Kidney capillary endothelial cell (primary cell): ENCODE measurements around the gene TUG1.

ENCODE experiments used
- DNase-seq: peaks from one replicate; pipeline ENCODE4 v3.0.0-alpha.2; 2018; ENCODE audit warnings: low spot score

Gene TUG1

DNA sequence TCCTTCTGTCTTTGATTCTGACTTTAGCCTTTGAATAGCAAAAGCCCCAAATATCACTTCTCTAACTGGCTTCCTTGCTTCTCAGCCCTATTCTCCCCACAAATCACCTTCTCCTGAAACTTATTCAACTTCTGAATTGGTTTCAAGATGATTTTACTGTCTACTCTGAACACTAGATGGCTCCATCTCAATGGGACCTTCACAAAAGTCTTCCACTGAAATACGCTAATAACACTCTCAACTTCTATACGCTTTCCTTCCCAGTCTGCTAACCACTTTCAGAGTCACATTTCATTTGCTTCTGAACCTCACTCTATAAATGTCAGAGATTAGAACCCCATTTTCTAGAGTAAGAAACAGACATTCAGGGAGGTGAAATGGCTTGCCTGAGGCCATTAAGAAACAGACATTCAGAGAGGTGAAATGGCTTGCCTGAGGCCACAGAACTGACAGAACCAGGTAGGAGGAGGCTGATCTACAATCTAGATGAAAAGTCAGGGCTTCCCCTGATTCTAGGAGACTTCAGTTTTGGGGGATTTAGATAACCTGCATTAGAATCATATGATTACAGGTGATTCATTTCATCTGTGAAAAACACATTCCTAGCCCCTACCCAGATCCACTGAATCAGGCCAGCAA lies 21.1 kb upstream of the TUG1 start:
- peak; percentile 62 for DNase-seq

DNA sequence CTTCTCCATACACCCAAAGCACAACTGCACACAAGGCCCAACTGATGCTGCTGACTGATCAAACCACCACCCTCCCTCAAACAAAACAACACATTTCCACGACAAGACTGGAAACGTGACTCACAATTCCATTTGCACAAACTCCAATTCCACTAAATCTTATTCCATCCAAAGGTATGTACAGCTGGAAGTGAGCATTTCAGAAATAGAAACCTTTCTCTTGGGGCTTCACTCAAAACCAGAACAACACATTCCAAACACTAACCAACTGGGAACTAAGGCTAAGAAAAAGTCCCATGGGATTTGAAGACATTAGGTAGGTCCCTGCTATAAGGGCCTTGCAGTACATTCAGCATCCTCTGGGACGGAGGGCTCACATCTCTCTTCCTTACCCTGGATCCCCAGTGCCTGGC lies 20.1 kb upstream of the TUG1 start:
- DNase-seq: peak; percentile 10

DNA sequence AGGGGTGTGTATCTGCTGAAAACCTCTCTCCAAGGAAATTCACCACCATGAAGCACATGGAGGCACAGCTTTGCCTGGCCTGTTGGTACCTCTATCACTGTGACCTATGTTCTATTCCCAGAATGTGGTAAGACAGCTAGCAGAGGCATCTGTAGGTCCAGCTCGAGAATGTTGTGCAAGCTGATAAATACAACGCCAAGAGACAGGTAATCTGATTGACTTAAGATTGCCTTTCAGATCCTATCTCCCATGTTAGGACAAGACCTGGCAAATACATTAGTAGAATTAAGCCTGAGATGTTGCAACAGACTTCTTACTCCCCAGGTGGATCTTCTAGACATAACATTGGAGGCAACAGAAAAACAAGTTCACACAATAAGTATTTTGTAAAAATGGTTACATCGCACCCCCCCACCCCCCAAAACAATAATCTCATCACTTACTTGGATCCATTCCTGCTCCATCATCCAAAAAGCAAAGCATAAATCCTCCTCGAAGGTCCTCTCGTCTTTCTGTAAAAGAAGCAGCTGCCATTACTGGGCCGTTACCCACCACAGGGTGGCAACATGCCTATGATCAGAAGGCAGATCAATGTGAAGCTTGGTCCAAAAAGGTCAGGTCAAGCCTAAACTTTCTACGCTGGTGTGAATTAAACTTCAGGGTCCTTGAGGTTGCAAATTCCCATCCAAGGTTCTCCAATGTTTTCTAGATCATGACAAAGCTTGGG lies 19.0 kb upstream of the TUG1 start:
- DNase-seq: no peak

DNA sequence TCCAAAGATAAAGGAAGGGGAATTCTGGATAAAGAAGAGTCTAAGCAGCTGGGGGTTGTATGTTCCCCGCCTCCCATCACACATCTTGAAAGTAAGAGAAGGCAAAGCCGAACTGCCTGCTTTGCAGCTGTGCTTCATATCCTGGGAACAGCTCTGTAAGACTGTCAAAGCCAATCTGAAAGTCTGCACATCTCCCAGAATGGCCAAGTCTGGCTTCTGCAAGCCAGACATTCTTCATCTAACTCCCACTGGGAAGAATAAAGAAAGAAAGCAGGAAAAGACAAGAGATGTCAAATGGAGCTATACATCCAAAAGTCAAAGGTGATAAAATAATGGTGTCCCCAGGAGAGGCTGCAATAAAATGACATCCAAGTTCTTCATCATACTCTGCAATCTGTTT lies 15.9 kb upstream of the TUG1 start:
- no peak for DNase-seq

DNA sequence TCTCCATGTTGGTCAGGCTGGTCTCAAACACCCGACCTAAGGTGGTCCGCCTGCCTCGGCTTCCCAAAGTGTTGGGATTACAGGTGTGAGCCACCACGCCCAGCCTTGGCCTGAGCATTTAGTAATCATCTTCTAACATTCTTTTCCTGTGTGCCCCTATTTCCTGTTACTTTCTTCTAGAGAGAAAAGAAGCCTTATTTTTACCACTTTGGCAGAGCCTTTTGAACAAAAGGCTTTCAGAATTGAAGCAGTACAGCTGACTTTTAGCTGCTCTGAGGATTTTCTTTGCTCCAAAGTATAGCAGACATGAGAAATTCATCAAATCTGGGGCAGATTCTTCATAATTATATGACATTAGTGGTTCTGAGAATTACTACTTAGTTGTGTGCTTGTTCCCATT lies 13.9 kb upstream of the TUG1 start:
- no peak for DNase-seq

DNA sequence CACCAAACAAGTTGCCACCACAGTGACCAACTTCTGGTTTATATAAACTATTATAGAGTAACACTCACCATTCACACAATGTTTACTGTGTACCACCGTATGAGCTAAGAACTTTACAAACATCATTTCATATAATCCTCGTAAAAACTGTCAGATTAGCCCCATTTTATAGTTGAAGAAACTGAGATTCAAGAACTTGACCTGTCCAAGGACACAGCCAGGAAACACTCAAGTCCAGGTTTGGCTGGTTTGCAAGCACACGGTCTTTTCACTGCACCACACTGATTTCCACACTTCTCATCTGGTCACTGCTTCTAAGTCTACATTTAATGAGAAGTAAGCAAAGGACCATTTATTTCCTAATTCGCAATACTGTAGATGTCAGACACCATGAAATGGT lies 4.2 kb upstream of the TUG1 start:
- DNase-seq: no peak

DNA sequence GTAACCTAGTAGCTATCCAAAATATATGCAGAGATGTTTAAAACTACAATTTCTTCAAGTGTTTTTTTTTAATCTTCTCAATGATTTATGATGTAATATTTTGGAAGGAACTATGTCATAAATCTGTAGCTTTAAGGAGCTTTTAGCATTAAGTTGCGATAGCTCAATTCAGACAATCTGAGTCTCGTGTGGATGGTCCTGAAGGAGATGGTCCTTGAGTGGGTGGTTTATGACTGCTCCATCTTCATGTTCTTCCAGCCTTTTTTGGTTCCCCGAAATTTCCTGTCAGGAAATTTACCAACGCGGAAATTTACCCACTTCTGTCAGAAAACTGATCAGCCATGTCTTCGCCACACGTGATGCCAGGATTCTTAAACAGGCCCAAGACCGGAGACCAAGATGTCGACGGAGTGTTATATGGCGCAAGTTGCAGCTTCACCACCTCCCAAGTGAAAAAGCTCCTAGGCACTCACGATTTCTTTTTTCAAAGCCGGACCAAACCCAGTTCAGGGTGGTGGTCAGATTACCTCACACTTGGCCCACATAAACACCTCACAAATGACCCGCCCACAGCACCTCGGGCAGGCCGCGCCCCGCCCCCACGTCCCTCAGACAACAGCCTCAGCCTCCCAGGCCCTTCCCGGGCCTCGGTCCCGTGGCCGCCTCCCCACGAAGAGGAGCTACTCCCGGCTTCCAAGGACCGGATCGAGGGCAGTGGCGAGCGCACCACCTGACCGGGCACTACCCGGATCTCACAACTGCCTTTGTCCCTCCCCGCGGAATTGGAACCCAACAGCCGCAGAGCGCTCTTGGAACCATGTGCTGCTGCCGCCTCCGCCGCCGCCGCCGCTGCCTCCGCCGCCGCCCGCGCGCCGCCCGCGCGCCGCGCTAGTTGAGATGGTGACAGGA lies 796 bp upstream of the TUG1 start, which contains the start of gene MORC2:
Gene MORC2, minus strand, starts transcription at position 760 of the 909 bp plus-strand sequence. CDS start 885 bp downstream, outside the sequence.
- DNase-seq: no peak

DNA sequence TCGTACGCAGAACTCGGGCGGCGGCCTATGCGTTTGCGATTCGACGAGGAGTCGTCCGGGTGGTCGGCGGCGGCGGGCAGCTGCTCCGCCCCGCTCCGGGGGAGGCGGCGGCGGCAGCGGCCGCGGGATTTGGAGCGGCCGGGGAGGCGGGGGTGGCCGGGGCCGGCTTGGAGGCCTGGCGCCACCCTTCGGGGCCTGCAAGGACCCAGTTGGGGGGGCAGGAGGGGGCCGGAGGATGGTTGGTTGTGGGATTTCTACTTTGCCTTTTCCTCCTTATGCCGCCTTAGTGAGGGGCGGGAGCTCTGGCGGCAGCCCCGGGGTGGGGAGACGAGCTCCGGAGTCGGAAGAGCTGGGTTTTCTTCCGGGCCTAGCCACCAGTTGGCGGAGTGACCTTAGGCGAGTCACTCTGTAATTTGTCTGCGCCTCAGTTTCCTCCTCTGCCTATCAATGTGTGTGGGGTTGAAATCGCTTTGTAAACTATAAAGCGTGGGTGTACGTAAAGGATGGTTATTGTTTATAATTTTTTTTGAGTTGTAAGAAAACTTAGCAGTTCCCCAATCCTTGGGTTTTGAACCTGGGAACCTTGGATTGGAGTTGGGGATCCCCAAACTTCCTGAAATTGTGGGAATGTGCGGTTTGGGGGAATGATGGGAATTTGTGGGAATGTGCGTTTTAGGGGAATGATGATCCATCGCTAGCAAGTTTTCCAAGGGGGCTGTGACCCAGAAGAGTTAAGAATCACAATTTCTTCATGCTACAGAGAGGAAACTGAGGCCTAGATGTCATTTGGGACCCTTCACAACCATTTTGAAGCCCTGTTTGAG lies 679 bp downstream of the TUG1 start:
- peak; percentile 12 for DNase-seq

DNA sequence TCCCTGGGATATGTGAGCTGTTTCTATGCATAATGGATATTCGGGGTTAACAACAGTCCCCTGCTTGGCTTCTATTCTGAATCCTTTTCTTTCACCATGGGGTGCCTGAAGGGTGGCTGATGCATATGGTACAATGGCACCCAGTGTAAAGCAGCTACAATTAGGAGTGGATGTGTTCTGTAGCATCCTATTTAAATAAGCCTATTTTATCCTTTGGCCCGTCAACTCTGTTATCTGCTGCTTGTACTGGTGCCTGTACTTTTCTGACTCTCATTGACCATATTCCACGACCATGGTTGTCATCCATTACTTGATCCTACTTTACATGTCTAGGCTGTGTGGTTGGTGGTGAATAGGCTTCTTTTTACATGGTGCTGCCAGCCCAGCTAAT lies 1.3 kb downstream of the TUG1 start:
- no peak for DNase-seq

DNA sequence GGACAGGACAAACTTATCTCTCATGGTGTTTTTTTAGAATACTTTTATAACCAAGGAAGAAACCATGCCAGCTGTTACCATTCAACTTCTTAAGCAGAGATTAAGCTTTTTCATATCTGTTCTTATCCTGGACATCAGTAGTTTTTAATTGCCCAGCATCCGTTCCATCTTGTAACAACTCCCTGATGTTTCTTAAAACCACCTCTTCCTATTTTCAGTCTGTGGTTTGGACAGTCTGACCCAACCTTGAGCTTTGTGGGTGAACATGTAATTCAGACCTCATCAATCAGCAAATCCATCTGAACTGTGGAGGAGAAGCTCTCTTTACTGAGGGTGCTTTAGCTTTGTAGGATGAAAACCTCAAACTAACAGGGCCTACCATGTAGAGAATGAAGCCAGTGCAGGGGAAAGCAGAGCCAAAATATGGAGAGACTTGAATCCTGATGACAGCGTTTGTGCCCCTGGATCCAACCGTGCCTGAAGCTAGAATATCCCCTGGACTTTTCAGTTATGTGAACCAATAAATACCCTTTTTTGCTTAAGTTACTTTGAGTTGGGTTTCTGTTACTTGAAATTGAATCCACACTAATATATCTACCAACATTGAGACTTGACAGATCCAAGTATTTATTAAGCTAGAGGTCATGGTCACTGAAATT lies 9.4 kb downstream of the TUG1 start:
- DNase-seq: no peak

DNA sequence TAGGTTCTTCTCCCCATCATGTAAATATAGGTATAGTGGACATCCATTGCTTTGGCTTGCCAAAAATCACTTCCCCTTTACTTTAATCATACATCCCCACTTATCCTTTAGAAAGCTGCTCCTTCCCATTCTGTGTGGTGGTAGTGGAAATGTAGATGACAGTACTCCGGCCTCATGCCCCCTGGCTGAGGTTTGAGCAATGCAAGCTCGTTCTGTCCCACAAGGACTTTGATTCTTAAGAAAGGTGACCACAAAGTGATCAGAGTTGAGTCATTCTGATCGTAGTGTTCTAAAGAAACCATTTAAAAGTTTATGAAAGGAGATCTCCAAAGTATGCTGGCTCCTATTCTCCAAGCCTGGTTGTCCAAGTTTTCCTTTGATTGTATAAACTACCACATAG lies 10.9 kb downstream of the TUG1 start:
- no peak for DNase-seq

DNA sequence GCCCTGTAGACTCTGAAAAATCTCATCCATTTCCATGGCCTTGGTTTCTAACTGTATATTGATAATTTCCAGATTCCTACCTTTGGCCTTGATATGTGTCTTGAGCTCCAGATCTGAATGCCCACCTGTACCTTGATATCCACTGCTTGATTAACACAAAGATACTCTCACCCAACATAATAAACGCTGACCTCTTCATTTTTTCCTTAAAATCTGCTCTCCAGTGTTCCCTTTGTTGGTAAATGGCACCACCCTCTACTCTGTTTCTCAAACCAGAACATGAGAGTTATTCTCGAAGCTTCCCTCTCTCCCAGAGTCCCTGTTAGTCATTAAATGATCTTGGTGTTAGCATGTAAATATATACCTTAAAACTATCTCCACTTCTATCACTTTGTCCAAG lies 13.4 kb downstream of the TUG1 start:
- DNase-seq: no peak

DNA sequence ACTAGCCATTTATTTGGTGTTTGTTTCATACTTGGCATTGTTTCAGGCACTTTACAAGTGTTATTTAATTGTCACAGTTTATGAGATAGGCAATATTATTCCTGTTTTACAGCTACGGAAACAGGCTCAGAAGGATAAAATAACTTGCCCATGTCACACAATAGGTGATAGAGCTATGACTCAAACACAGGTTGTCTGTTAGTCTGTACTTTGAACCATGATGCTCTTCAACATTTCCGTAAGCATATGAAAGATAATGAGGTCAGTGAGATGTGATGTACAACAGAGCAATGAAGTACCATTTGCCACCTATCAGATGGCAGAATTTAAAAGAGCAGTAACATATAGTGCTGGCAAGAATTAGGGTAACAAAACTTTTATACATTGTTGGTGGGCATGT lies 15.3 kb downstream of the TUG1 start:
- no peak for DNase-seq

DNA sequence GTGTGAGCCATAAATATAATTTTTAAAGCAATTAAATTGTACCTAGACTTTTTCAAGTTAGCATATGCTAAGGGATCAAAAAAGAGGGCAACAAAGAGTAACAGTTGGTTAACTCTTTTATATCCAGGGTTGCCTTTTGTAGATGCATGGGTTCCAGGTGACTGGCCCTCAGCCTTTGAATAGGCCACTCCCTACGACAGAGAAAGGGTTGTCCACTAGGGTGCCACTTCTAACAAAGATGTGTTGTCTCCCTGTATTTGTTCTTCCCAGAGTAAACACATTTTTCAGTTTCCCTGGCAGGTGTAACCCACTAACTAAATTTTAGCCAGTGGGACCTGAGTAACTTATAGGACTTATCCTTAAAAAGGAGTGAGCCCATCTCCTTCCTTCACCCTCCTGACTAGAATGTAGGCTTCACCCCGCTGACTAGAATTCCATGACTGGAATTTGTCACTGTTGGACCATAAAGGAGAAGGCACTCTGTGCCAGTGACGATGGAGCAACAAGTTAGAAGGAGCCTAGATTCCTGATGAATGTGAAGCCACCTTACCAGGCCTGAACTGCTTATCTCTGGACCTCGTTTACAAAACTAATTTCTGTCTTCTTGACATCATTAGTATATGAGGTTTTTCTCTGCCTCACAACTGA lies 16.6 kb downstream of the TUG1 start:
- no peak for DNase-seq

DNA sequence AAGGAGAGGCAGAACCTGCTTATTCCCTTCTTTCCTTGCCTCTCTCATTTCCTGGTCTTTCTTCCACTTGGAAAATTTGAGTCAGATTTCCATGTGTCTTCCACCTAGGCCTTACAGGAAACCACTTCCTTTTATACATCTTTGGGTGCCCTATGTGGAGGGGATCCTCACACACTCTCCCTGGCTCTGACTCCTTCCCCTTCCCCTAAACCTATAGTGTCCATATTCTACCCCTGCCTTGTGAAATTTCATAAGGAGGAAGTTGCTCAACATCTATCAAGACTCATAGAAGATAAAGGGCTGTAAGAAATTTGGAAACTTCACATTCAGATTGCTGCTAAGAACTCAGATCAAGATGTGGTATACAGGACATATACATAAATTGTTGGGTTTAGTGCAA lies 20.4 kb downstream of the TUG1 start:
- DNase-seq: no peak

DNA sequence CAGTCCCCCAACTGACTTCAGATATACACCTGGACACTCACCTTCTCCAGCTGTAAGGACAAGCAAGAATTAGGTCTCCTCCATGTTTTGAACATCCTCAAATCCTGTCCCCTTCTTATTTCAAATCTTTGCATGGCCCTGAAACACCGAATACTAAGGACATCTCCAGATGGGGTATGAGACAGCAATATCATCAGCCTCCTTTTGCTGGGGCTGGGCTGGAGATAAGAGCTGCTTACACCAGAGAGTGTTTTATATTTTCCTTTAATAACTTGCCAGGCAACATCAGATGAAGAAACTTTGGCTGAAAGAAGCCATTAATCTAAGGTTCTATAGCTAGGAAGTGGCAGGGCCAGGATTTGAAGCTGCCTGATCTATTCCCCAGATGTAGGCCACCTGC lies 21.6 kb downstream of the TUG1 start:
- DNase-seq: no peak

DNA sequence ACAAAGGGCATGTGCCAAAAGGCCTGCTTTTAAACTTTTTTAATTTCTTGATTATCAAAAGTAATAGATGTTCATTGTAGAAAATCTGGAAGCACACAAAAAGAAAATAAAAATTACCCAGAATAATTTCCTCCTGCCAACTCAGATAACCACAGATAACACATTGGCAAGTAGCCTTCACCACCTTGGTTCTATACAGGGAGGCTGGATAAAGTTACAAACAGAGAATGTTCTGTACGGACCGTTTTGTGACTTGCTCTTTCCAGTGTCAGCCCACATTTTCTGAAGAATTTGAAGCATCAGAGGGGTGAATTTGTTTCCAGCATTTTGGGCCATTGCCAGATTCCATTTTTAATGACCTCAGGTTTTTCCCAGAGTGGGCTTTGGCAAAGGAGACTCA lies 23.5 kb downstream of the TUG1 start:
- DNase-seq: no peak

DNA sequence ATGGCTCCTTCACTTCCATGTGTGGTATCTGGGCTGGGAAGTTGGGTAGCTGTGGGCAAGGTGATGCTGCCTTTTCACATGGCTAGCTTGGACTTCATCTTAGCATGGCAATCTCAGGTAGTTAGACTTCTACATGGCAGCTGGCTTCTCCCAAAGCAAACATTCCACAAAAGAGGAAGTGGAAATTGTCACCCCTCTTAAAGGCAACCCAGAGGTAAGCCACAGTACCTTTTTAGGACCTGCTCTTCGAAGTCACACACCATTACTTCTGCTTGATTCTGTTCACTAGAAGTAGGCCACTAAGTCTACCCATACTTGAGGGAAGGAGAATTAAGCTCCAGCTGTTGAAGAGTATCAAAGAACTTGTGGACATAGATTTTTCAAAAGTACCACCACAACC lies 25.9 kb downstream of the TUG1 start:
- DNase-seq: no peak

DNA sequence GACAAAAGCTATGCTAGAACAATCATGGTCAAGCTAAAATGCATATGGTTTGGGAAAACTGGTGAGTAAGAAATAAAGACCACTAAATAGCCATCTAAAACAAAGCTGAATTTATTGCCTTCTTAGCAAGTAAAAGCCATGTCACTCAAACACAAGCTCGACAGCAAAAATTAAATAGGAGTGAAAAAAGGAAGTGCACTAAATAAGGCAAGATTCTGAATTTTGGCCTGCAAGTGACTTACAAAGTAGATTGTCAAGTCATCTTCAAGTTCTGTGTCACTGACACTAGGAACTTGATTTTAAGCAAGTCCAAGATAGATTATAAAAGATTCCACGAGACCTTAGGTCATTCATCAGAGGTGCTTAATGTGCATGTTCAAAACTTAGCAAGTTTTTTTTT lies 27.4 kb downstream of the TUG1 start:
- DNase-seq: peak; percentile 2

DNA sequence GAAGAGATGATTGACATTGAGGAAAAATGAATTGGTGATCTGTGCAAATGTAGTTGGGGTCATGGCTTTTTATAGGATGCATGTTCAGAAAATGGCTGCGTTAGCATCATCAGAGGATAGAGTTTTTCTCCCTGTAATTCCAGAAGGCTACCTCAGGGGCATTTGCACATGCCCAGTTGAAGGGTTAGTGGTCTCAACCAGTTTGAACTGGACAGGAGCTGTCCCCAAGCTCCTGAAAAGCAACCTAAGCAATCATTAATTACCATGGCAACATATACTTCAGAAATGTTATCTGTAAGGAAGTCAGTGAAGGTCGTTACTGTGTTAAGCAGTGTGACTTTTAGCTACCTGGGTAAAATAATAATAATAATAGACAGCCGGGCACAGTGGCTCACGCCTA lies 29.3 kb downstream of the TUG1 start:
- no peak for DNase-seq
